Measurements from ENCODE around the gene TNNT3.

- TF ChIP-seq CTCF (IDR thresholded peaks at IDR 0.05) (no peak), POLR2A (IDR thresholded peaks at IDR 0.05) (no peak), POLR2AphosphoS5 (IDR thresholded peaks at IDR 0.05) (no peak)
Measured at GRCh38 chr11:1888347-1888753, 31.2 kb upstream of the TNNT3 start.
